HCT116 (cell line): ENCODE results near the gene CPNE9. TPM values are rescaled to one million over a fixed set of nuclear protein-coding genes. Genes with fewer than 3 reads are reported as not detected.

ENCODE experiments used
- ATAC-seq: fragments of 200-7000 bp; cut with Tn5 transposase; 2 replicates; pipeline ENCODE4 v1.9.1; 2020; ENCODE audit warnings: mild to moderate bottlenecking, moderate library complexity
- BruUV-seq: library from RNA; stranded (reverse); fragments of 400-500 nt; replicated peaks from 2 replicates; lab custom pipeline; 2021; lab: Mats Ljungman, UMichigan
- CTCF ChIA-PET: fragments of 300-600 bp; sonication (Branson Sonifier 250); formaldehyde crosslinking; loops from one replicate; lab custom pipeline; 2021; ENCODE audit warnings: antibody characterized with exemption; lab: Charles Lee
- POLR2A ChIA-PET: fragments of 300-600, 350-600 bp; sonication (Branson Sonifier 250); formaldehyde crosslinking; loops from one replicate; lab custom pipeline; 2021; ENCODE audit warnings: antibody characterized with exemption; lab: Charles Lee
- RAD21 ChIA-PET, 2 experiments: fragments of 300-600 bp; sonication (Branson Sonifier 250); formaldehyde crosslinking; loops; one replicate each; lab custom pipeline; 2023; ENCODE audit warnings: low total read pairs in 2 of 2; ENCODE audit not compliant: uncharacterized antibody in 2 of 2, unreplicated experiment in 2 of 2, low non-redundant PET in 1 of 2; lab: Charles Lee
- DNase-seq: peaks from one replicate; pipeline ENCODE4 v3.0.0-alpha.2; 2010; ENCODE audit warnings: low read depth, low spot score
- H2AFZ ChIP-seq: fragments of 200-600 bp; shearing (Covaris generic), sonication (generic); 2 replicates; pipeline ENCODE4 v1.6.1; 2017; ENCODE audit warnings: low read depth, mixed run types, mixed read lengths, antibody characterized with exemption, low read length; ENCODE audit not compliant: poor library complexity, severe bottlenecking
- H3K27ac ChIP-seq: 2 replicates; pipeline ENCODE4 v1.5.1; 2012; ENCODE audit warnings: low read depth, low read length
- H3K27me3 ChIP-seq: fragments of 200-600 bp; sonication (generic); 2 replicates; pipeline ENCODE4 v1.6.1; 2016; ENCODE audit warnings: mixed run types, low read length, mixed read lengths; ENCODE audit not compliant: insufficient read depth
- H3K36me3 ChIP-seq, 2 experiments: fragments of 200-500 bp in 1 of 2; fragments of 200-600 bp in 1 of 2; sonication (Bioruptor generic) in 1 of 2; sonication (generic) in 1 of 2; 2 replicates each; pipeline versions ENCODE4 v1.5.1 to v1.6.1; 2014 to 2016; ENCODE audit warnings: low read length in 2 of 2, inconsistent platforms in 1 of 2, mixed read lengths in 1 of 2, mixed run types in 1 of 2; ENCODE audit not compliant: insufficient read depth in 2 of 2, control insufficient read depth in 1 of 2
- H3K4me1 ChIP-seq, 2 experiments: fragments of 200-600 bp in 1 of 2; sonication (generic) in 1 of 2; 2 replicates each; pipeline versions ENCODE4 v1.5.1 to v1.6.1; 2012 to 2017; ENCODE audit warnings: low read length in 2 of 2, inconsistent platforms in 1 of 2, mild to moderate bottlenecking in 1 of 2, mixed read lengths in 1 of 2, mixed run types in 1 of 2, moderate library complexity in 1 of 2; ENCODE audit not compliant: insufficient read depth in 2 of 2, control insufficient read depth in 1 of 2
- H3K4me2 ChIP-seq: fragments of 200-600 bp; sonication (generic); 2 replicates; pipeline ENCODE4 v1.6.1; 2017; ENCODE audit warnings: mixed run types, low read length, mixed read lengths
- H3K4me3 ChIP-seq, 2 experiments: fragments of 200-600 bp in 1 of 2; sonication (generic) in 1 of 2; replicated peaks in 1 of 2; 2 replicates each; pipeline ENCODE4 v1.5.1; 2011 to 2016; ENCODE audit warnings: low read length in 2 of 2, control low read depth in 1 of 2, low read depth in 1 of 2, mild to moderate bottlenecking in 1 of 2, mixed read lengths in 1 of 2, mixed run types in 1 of 2
- H3K79me2 ChIP-seq: fragments of 200-600 bp; sonication (generic); 2 replicates; pipeline ENCODE4 v1.6.1; 2017; ENCODE audit warnings: mild to moderate bottlenecking, mixed run types, low read length, moderate library complexity, mixed read lengths; ENCODE audit not compliant: insufficient read depth
- H3K9ac ChIP-seq: fragments of 200-600 bp; sonication (generic); 2 replicates; pipeline ENCODE4 v1.6.1; 2016; ENCODE audit warnings: low read length, mixed read lengths
- H3K9me2 ChIP-seq: fragments of 200-600 bp; sonication (generic), shearing (Covaris generic); 2 replicates; pipeline ENCODE4 v1.6.1; 2017; ENCODE audit warnings: mixed run types, mild to moderate bottlenecking, moderate library complexity; ENCODE audit not compliant: insufficient read depth
- H3K9me3 ChIP-seq, 2 experiments: fragments of 200-500 bp in 1 of 2; fragments of 200-600 bp in 1 of 2; sonication (Bioruptor generic) in 1 of 2; sonication (generic) in 1 of 2; 2 replicates each; pipeline ENCODE4 v1.6.1; 2014 to 2017; ENCODE audit warnings: low read length in 2 of 2, mixed read lengths in 2 of 2, inconsistent platforms in 1 of 2, low read depth in 1 of 2, mild to moderate bottlenecking in 1 of 2, mixed run types in 1 of 2, moderate library complexity in 1 of 2; ENCODE audit not compliant: control insufficient read depth in 1 of 2, insufficient read depth in 1 of 2
- H4K20me1 ChIP-seq: fragments of 200-600 bp; sonication (generic), shearing (Covaris generic); 2 replicates; pipeline ENCODE4 v1.6.1; 2017; ENCODE audit warnings: mixed run types, mild to moderate bottlenecking, moderate library complexity; ENCODE audit not compliant: insufficient read depth
- CEBPB ChIP-seq: IDR thresholded peaks from 2 replicates; pipeline ENCODE4 v1.6.1; 2012; ENCODE audit warnings: low read depth
- CTCF ChIP-seq, 3 experiments: fragments of 200-600 bp in 1 of 3; sonication (generic) in 1 of 3; IDR thresholded peaks in 2 of 3; conservative IDR thresholded peaks in 1 of 3; 2 replicates each; pipeline ENCODE4 v1.5.1; 2012 to 2017; ENCODE audit warnings: low read depth in 2 of 3, low read length in 2 of 3, antibody characterized with exemption in 1 of 3, borderline replicate concordance in 1 of 3, control low read depth in 1 of 3, mild to moderate bottlenecking in 1 of 3, mixed read lengths in 1 of 3, mixed run types in 1 of 3, moderate library complexity in 1 of 3; ENCODE audit not compliant: insufficient read depth in 1 of 3
- EGR1 ChIP-seq: IDR thresholded peaks from 2 replicates; pipeline ENCODE4 v1.6.1; 2012; ENCODE audit warnings: low read depth
- ELF1 ChIP-seq: IDR thresholded peaks from 2 replicates; pipeline ENCODE4 v1.6.1; 2012; ENCODE audit warnings: low read depth, borderline replicate concordance
- FOSL1 ChIP-seq: IDR thresholded peaks from 2 replicates; pipeline ENCODE4 v1.6.1; 2012; ENCODE audit warnings: low read depth
- JUND ChIP-seq: IDR thresholded peaks from 2 replicates; pipeline ENCODE4 v1.6.1; 2012
- POLR2AphosphoS5 ChIP-seq: IDR thresholded peaks from 2 replicates; pipeline ENCODE4 v1.6.1; 2011; ENCODE audit warnings: mild to moderate bottlenecking, low read depth, low read length, moderate library complexity
- RAD21 ChIP-seq: IDR thresholded peaks from 2 replicates; pipeline ENCODE4 v1.6.1; 2012; ENCODE audit warnings: low read depth, mild to moderate bottlenecking
- SIN3A ChIP-seq: IDR thresholded peaks from 2 replicates; pipeline ENCODE4 v1.6.1; 2012; ENCODE audit warnings: low read depth
- SP1 ChIP-seq: IDR thresholded peaks from 2 replicates; pipeline ENCODE4 v1.6.1; 2012; ENCODE audit warnings: low read depth
- SRF ChIP-seq: IDR thresholded peaks from 2 replicates; pipeline ENCODE4 v1.6.1; 2012; ENCODE audit warnings: low read depth
- TCF7L2 ChIP-seq: IDR thresholded peaks from 2 replicates; pipeline ENCODE4 v1.7.0; 2011; ENCODE audit warnings: borderline replicate concordance, inconsistent platforms; ENCODE audit not compliant: insufficient read depth, insufficient read length; ENCODE audit errors: extremely low read depth
- YY1 ChIP-seq: IDR thresholded peaks from 2 replicates; pipeline ENCODE4 v1.6.1; 2011; ENCODE audit warnings: low read length, low read depth, moderate library complexity, mild to moderate bottlenecking; ENCODE audit not compliant: insufficient replicate concordance; ENCODE audit errors: extremely low read depth
- ZBTB33 ChIP-seq: IDR thresholded peaks from 2 replicates; pipeline ENCODE4 v1.6.1; 2011; ENCODE audit warnings: mild to moderate bottlenecking, low read length, moderate library complexity; ENCODE audit not compliant: insufficient replicate concordance; ENCODE audit errors: extremely low read depth
- ZFX ChIP-seq: fragments of 450-650 bp; IDR thresholded peaks from 2 replicates; pipeline ENCODE4 v1.6.1; 2017
- ZNF274 ChIP-seq: fragments of 200-500 bp; sonication (Bioruptor generic); IDR thresholded peaks from 2 replicates; pipeline ENCODE4 v1.6.1; 2014; ENCODE audit warnings: mild to moderate bottlenecking, low read depth, low read length, inconsistent platforms
- intact Hi-C: fragments of 100-400 bp; cut with micrococcal nuclease; formaldehyde crosslinking; loops from 2 replicates; pipeline ENCODE4 v1.10.0; 2022
- total RNA-seq: library from RNA; stranded (reverse); gene quantifications from one replicate; pipeline ENCODE4 v1.2.1, GENCODE V29; 2021; ENCODE audit not compliant: unreplicated experiment
- TF ChIP-seq, protein P1 (sequence below): IDR thresholded peaks from 2 replicates; pipeline ENCODE4 v1.6.1; 2012; ENCODE audit warnings: low read depth

The CPNE9 gene
- total RNA-seq, 1 experiment from 2014 or later = 0.98 TPM

DNA sequence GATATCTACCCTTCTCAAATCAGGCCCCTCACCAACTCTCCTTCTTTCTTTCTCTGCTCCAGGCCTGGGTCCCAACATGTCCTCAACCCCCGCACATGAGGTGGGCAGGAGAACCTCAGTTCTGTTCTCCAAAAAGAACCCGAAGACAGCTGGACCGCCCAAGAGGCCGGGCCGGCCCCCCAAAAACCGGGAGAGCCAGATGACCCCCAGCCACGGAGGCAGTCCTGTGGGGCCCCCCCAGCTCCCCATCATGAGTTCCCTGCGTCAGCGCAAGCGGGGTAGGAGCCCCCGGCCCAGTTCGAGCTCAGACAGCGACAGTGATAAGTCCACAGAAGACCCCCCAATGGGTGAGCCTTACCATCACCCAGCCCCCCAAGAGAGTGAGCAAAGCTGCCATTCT, 40.5 kb downstream of the CPNE9 start (continued):
- TF ChIP-seq CTCF (IDR thresholded peaks at IDR 0.05 in 2 of 3, conservative IDR thresholded peaks at IDR 0.05 in 1 of 3; ENCODE audit: borderline replicate concordance in 1 of 3, insufficient read depth in 1 of 3, low read depth in 2 of 3, low read length in 2 of 3) (no peak), SP1 (no peak), SIN3A (no peak)

DNA sequence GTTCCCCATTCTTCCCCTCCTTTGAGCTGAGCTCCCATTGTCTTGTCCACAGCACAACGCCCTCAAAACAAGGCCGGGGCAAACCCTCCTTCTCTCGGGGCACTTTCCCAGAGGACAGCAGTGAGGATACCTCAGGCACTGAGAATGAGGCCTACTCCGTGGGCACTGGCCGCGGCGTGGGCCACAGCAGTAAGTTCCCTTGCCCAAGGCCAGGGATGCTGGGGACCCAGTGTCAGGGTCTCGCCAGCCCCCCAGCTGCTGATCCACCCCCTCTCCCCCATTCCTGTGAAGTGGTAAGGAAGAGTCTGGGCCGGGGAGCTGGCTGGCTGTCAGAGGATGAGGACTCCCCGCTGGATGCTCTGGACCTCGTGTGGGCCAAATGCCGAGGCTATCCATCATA, 41.9 kb downstream of the CPNE9 start:
- ATAC-seq (no peak), DNase-seq (no peak)
- Histone ChIP-seq H3K4me1 (peaks cover 6 to 12% of the 10 kb centered on the region in 2 experiments), H3K9me2 (no peaks in the 10 kb centered on the region), H3K36me3 (peaks cover 61 to 77% of the 10 kb centered on the region in 2 experiments), H3K4me3 (no peak overlapping the region), H2AFZ (no peak overlapping the region), H3K27ac (no peak overlapping the region), H3K79me2 (peaks cover 1% of the 10 kb centered on the region; the same call in 1 of the 2 replicates), H4K20me1 (no peaks in the 10 kb centered on the region), H3K9ac (no peak overlapping the region), H3K4me2 (no peak overlapping the region), H3K27me3 (no peaks in the 10 kb centered on the region), H3K9me3 (no peaks in the 10 kb centered on the region)
- ChIA-PET RAD21 (no interaction called here), CTCF (no interaction called here), POLR2A (no interaction called here)
- TF ChIP-seq, protein P1, sequence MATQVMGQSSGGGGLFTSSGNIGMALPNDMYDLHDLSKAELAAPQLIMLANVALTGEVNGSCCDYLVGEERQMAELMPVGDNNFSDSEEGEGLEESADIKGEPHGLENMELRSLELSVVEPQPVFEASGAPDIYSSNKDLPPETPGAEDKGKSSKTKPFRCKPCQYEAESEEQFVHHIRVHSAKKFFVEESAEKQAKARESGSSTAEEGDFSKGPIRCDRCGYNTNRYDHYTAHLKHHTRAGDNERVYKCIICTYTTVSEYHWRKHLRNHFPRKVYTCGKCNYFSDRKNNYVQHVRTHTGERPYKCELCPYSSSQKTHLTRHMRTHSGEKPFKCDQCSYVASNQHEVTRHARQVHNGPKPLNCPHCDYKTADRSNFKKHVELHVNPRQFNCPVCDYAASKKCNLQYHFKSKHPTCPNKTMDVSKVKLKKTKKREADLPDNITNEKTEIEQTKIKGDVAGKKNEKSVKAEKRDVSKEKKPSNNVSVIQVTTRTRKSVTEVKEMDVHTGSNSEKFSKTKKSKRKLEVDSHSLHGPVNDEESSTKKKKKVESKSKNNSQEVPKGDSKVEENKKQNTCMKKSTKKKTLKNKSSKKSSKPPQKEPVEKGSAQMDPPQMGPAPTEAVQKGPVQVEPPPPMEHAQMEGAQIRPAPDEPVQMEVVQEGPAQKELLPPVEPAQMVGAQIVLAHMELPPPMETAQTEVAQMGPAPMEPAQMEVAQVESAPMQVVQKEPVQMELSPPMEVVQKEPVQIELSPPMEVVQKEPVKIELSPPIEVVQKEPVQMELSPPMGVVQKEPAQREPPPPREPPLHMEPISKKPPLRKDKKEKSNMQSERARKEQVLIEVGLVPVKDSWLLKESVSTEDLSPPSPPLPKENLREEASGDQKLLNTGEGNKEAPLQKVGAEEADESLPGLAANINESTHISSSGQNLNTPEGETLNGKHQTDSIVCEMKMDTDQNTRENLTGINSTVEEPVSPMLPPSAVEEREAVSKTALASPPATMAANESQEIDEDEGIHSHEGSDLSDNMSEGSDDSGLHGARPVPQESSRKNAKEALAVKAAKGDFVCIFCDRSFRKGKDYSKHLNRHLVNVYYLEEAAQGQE = no peak
- TF ChIP-seq SIN3A = no peak
- no peak for TF ChIP-seq ZFX
- TF ChIP-seq TCF7L2 = no peak
- TF ChIP-seq CEBPB = no peak
- no peak for TF ChIP-seq ZNF274
- no peak for TF ChIP-seq EGR1
- no peak for TF ChIP-seq SRF
- no peak for TF ChIP-seq RAD21
- TF ChIP-seq POLR2AphosphoS5 = no peak
- TF ChIP-seq FOSL1 = no peak
- no peak for TF ChIP-seq JUND
- TF ChIP-seq ELF1 = no peak
- TF ChIP-seq YY1 = no peak
- TF ChIP-seq SP1 = no peak
- TF ChIP-seq ZBTB33 = no peak
- intact Hi-C loops = no loop called here
- BruUV-seq = no TSS peak
